Activated naive CD8-positive, alpha-beta T cell treated with anti-CD3 and anti-CD28 coated beads, Interleukin-2, amount 50 U/mL, for 24 hours (primary cell): ENCODE measurements around the gene EVI5.
"Not testable (repeated sequence)": the region's sequence is repeated elsewhere in the genome, so short reads cannot be mapped to it uniquely, and the experiment has no call there.

Source experiments
- ATAC-seq: fragments of 150-1000 bp; cut with Tn5 transposase; one replicate; pipeline ENCODE4 v1.10.0; 2021
- DNase-seq: peaks from one replicate; pipeline ENCODE4 v3.0.0; 2021
- H3K27ac Mint-ChIP-seq: one replicate; pipeline ENCODE4 v1.8.0; 2021; ENCODE audit warnings: mild to moderate bottlenecking, mixed read lengths
- H3K27me3 Mint-ChIP-seq: one replicate; pipeline ENCODE4 v1.8.0; 2021; ENCODE audit warnings: mixed read lengths
- H3K36me3 Mint-ChIP-seq: one replicate; pipeline ENCODE4 v1.8.0; 2021; ENCODE audit warnings: low read depth, mixed read lengths
- H3K4me1 Mint-ChIP-seq: one replicate; pipeline ENCODE4 v1.8.0; 2021; ENCODE audit warnings: mixed read lengths
- H3K4me3 Mint-ChIP-seq: one replicate; pipeline ENCODE4 v1.8.0; 2021; ENCODE audit warnings: mild to moderate bottlenecking, moderate library complexity, mixed read lengths
- H3K9me3 Mint-ChIP-seq: one replicate; pipeline ENCODE4 v1.8.0; 2021; ENCODE audit warnings: mixed read lengths

EVI5 gene

DNA sequence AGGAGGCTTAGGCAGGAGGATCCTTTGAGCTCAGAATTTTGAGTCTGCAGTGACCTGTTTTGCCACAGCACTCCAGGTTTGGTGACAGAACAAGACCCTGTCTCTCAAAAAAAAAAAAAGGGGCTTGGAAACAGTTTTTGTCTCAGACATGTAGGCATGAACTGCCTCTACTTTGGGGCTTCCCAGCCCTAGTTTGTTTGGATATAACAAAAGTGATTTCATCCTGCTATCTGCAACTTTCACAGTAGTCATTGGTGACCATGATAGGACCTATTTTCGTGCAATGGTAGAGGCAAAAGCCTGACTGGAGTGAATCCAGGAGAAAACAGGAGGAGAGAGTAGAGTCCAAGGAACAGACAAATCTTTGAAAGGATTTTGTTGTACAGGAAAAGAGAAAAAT lies 20.3 kb upstream of the EVI5 start:
- Mint-ChIP-seq H3K36me3 (no peaks in the 10 kb centered on the region), H3K4me1 (peaks cover 3% of the 10 kb centered on the region), H3K27me3 (peaks cover 7% of the 10 kb centered on the region), H3K4me3 (no peak overlapping the region), H3K27ac (no peak overlapping the region), H3K9me3 (no peaks in the 10 kb centered on the region)
- DNase-seq (no peak), ATAC-seq (no peak)

DNA sequence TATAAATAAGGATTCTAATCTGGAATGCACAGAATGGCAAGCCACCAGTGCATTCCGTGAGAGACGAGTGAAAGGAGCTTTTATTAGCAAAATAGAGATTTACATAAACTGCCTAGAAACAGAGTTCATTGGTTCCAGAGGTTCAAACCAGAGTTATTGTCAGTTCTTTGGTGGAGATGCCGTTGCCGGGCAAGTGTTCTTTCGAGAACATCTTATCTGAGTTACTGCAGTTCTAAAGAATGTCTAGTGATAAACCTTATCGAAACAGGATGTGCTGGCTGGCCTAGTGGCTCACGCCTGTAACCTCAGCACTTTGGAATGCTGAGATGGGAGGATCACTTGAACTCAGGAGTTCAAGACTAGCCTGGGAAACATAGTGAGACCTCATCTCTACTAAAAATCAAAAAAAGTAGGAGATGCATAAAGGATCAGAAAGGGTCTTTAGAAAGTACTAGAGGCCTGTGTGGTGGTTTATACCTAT lies 19.9 kb upstream of the EVI5 start:
- Mint-ChIP-seq H3K9me3 (no peaks in the 10 kb centered on the region), H3K4me3 (no peak overlapping the region), H3K27ac (no peak overlapping the region), H3K4me1 (peaks cover 3% of the 10 kb centered on the region), H3K27me3 (peaks cover 7% of the 10 kb centered on the region), H3K36me3 (no peaks in the 10 kb centered on the region)
- ATAC-seq (no peak), DNase-seq (no peak)

DNA sequence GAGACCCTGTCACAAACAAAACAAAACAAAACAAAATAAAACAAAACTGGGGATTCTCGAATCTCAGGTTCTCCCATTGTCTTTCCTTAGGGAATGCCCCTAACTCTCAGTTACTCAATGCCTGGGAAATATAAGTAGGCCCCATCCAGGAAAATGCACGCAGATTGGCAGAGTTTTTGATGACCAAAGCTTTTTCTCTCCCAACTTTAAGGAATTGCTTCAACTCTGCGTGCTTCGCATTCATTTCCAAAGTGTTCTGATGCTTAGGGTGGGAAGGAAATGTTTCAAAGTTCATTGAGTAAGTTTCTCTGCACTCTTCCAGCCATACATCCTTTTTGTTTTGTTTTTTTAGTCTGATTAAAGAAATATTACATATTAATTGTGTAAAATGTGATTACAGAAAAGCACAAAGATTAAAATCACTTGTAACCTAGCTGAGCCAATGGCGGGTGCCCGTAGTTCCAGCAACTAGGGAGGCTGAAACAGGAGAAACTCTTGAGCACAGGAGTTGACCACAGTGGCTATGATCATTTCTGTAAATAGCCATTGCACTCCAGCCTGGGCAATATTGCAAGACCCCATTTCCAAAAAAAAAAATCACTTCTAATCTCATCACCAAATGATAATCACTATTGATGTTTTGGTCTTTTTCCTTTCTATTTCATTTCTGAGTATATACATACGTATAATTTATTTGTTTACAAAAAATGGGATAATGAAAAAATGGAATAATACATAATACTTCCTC lies 18.4 kb upstream of the EVI5 start:
- Mint-ChIP-seq H3K4me1 (peaks cover 3% of the 10 kb centered on the region), H3K36me3 (no peaks in the 10 kb centered on the region), H3K4me3 (no peak overlapping the region), H3K27ac (no peak overlapping the region), H3K9me3 (no peaks in the 10 kb centered on the region), H3K27me3 (peaks cover 7% of the 10 kb centered on the region)
- no peak for ATAC-seq
- DNase-seq: no peak

DNA sequence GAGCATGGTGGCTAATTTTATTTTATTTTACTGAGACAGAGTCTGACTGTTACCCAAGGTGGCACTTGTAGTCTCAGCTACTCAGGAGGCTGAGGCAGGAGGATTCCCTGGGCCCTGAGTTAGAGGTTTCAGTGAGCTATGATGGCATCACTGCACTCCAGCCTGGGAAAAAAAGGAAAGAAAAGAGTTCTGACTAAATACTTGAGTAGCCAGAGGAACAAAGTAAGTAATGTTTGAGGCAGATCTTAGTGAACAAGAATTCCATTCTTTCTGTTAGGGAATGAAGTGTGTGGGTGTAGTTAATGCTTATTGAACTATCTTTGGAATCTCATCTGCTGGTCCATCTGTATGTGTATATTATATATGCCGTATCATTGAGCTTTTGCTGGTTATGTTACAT lies 13.1 kb upstream of the EVI5 start:
- H3K4me1 Mint-ChIP-seq: no peaks in the 10 kb centered on the region
- H3K4me3 Mint-ChIP-seq: no peak overlapping the region
- DNase-seq (no peak), ATAC-seq (no peak)
- no peaks in the 10 kb centered on the region for H3K36me3 Mint-ChIP-seq
- peaks cover 26% of the 10 kb centered on the region for H3K27me3 Mint-ChIP-seq
- H3K9me3 Mint-ChIP-seq: no peaks in the 10 kb centered on the region
- H3K27ac Mint-ChIP-seq: no peak overlapping the region

DNA sequence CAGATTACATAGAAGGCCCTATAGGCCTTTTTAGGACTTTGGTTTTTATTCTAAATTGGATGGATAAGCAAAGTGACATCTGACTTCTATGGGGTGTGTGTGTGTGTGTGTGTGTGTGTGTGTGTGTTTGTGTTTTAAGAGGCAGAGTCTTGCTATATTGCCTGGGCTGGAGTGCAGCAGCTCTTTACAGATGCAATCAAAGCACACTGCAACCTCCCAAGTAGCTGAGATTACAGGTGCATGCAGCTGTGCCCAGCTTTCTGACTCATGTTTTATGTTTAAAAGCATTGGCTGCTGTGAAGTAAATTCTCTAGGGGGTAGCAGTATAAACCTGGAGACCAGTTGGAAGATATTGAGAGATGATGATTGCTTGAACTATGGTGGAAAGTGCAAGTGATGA lies 12.4 kb upstream of the EVI5 start:
- no peaks in the 10 kb centered on the region for H3K9me3 Mint-ChIP-seq
- DNase-seq: no peak
- H3K4me3 Mint-ChIP-seq: no peak overlapping the region
- no peak for ATAC-seq
- no peaks in the 10 kb centered on the region for H3K4me1 Mint-ChIP-seq
- peaks cover 31% of the 10 kb centered on the region for H3K27me3 Mint-ChIP-seq
- H3K36me3 Mint-ChIP-seq: no peaks in the 10 kb centered on the region
- H3K27ac Mint-ChIP-seq: no peak overlapping the region

DNA sequence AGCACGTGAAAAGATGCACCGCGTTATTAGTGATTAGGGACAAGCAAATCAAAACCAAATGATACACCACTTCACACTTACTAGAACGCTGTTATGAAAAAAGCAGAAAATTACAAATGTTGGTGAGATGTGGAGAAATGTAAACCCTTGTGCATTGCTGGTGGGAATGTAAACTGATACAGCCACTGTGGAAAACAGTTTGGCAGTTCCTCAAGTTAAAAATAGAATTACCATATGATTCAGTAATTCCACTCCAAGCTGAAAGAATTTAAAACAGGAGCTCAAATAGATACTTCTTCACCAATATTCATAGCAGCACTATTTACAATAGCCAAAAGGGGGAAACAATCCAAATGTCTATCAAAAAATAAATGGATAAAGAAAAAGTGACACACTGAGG lies 10.3 kb upstream of the EVI5 start:
- H3K9me3 Mint-ChIP-seq: no peaks in the 10 kb centered on the region
- ATAC-seq (no peak), DNase-seq (no peak)
- no peak overlapping the region for H3K4me3 Mint-ChIP-seq
- H3K36me3 Mint-ChIP-seq: no peaks in the 10 kb centered on the region
- H3K4me1 Mint-ChIP-seq: no peaks in the 10 kb centered on the region
- peaks cover 44% of the 10 kb centered on the region for H3K27me3 Mint-ChIP-seq
- no peak overlapping the region for H3K27ac Mint-ChIP-seq

DNA sequence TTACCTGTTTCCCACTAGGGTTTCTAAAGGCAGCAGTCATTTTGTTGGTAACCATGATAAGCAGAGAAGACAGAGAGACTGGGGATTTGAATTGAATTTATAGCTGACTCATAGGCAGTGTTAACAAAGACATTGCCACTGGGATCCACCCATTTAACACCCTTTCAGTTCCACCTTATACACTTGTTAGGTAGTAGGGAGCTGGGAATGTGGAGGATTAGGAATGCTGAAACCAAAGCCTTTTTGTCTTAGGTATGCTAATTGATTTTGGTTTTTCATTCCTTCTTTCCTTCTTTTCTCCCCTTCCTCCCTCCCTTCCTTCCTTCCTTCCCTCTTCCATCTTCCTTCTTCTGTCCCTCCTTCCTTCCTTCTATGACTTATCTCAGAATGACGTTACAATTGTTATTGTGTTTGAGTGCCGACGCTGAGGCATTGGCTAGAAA lies 7.5 kb upstream of the EVI5 start:
- no peak for DNase-seq
- Mint-ChIP-seq H3K4me1 (no peaks in the 10 kb centered on the region), H3K9me3 (no peaks in the 10 kb centered on the region), H3K27me3 (peaks cover 60% of the 10 kb centered on the region), H3K36me3 (no peaks in the 10 kb centered on the region), H3K4me3 (no peak overlapping the region), H3K27ac (no peak overlapping the region)
- ATAC-seq: no peak

DNA sequence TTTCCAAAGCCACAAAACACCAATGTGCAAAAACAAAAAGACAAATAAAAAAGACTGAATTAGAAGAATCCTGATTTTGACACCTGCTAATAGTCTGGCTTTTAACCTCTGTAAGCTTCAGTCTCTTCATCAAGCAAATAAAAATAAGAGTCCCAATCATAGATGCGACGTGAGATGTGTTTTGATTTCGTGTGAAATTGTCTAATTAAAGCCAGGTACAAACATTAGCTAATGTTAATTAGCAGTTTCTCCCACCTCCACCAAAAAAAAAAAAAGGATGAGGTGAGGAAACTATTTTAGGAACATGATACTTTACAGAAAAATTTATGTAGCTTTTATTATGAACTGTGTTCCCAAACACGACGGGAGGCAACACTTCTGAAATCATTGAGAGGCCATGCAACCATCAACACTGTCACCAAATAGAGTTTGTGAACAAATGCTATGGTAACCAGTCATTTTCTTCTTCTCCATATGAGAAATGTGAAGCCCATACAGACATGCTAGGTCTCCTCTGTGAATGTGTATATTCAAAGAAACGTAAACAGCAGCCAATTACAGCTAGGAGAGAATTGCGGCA lies 6.7 kb upstream of the EVI5 start:
- no peaks in the 10 kb centered on the region for H3K36me3 Mint-ChIP-seq

DNA sequence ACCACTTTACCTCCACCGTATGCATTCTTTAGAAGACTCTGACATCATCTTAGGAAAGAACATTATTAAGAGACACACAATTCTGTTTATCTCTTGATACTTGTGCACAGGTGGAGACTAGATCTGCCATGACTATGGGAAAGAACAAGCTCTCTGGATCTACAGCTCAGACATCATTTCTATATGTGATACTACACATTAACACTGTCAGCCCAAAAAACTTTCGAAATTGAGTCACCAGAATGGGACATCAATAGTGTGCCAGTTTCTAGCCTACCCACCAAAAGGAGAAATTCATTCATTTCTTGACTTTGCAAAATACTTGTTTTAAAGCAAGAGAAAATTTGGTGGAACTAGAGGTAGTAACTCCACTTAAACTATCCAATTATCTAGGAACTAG lies 6.0 kb upstream of the EVI5 start:
- H3K4me1 Mint-ChIP-seq: peaks cover 1% of the 10 kb centered on the region
- ATAC-seq (no peak), DNase-seq (no peak)
- H3K27me3 Mint-ChIP-seq: peaks cover 70% of the 10 kb centered on the region
- H3K36me3 Mint-ChIP-seq: no peaks in the 10 kb centered on the region
- H3K27ac Mint-ChIP-seq: no peak overlapping the region
- H3K4me3 Mint-ChIP-seq: no peak overlapping the region
- H3K9me3 Mint-ChIP-seq: no peaks in the 10 kb centered on the region

More for the DNA sequence above, 6.7 kb upstream of the EVI5 start:
- no peaks in the 10 kb centered on the region for H3K4me1 Mint-ChIP-seq
- no peak overlapping the region for H3K4me3 Mint-ChIP-seq
- DNase-seq (no peak), ATAC-seq (no peak)
- H3K27ac Mint-ChIP-seq: no peak overlapping the region
- H3K27me3 Mint-ChIP-seq: peaks cover 66% of the 10 kb centered on the region
- no peaks in the 10 kb centered on the region for H3K9me3 Mint-ChIP-seq

DNA sequence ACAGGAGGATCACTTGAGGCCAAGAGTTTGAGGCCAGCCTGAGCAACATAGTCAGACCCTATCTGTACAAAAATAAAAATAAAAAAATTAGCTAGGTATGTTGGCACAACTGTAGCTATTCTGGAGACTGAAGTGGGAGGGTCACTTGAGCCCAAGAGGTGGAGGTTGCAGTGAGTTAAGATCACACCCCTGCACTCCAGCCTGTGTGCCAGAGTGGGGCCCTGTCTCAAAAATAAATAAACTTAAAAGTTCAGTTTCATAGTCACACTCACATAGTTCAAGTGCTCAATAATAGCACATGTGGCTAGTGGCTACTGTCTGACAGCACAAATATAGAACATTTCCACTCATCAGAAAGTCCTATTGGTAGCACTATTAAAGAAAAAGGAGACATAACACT lies 5.2 kb upstream of the EVI5 start:
- H3K27ac Mint-ChIP-seq: no peak overlapping the region
- H3K36me3 Mint-ChIP-seq: no peaks in the 10 kb centered on the region
- DNase-seq (no peak), ATAC-seq (no peak)
- H3K27me3 Mint-ChIP-seq: peaks cover 73% of the 10 kb centered on the region
- H3K4me3 Mint-ChIP-seq: no peak overlapping the region
- no peaks in the 10 kb centered on the region for H3K9me3 Mint-ChIP-seq
- peaks cover 6% of the 10 kb centered on the region for H3K4me1 Mint-ChIP-seq

DNA sequence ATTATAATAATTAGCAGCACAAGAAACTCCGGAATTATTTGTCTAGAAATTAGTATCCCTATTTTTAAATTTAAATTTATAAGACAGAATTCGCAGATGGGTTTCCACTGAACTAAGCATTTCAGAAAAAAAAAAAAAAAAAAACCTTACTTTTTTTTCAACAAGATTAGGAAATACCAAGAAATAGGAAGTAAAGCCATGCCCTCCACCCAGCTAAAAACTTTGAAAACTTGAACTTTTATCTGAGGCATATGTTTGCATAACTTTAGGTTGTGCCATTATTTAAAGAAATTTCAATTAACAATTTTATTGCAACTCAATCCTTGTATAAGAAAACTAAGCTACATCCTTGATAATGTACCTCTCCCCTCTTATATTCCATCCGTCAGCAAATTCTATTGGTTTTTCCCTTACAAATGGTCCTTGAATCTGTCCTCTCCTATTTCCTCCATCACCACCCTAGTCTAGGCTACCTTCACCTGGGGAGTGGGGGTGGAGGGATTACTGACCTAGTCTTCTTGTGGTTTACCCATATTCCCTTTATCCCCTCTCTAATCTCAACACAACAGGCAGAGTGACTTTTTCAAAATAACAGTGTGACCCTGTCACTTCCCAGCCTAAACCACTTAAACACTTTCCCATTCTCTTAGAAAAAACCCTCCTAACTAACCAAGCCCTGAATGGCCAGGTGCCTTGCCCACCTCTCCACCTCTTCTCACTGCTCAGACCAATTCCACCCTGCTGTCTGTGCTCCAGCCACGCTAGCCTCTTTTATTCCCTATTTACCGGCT lies 1.4 kb upstream of the EVI5 start:
- Mint-ChIP-seq H3K27me3 (peaks cover 70% of the 10 kb centered on the region), H3K36me3 (peaks cover 3% of the 10 kb centered on the region), H3K4me1 (peaks cover 19% of the 10 kb centered on the region), H3K9me3 (no peaks in the 10 kb centered on the region), H3K27ac (no peak overlapping the region), H3K4me3 (no peak overlapping the region)
- ATAC-seq: no peak
- no peak for DNase-seq

DNA sequence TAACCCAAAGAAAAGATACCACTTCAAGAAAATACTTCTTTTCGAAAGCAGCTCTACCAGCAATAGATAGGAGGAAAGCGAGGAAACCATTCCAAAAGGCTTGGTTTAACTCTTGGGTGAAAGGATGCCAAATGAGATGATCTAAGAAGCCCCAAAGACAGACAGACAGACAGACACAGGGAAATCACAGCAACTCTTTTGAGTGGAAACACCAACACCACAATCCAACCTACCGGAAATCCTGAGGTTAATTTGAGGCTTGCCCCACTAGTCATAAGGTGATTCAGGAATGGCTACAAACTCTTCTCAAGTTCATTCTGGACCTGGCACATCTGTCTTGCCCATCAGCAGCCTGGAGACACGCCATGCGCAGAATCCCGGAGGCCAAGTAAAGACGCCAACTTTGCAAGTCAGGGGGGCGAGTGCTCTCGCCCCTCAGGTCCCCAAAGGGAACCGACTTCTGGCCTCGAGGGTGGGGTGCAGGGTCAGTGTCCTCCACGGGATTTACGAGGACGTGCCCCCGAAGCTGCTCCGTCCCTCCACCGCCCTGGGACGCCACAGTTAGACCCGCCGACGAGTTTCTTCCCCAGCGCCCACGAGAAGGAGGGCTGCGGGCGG lies 778 bp downstream of the EVI5 start:
- ATAC-seq (peak; percentile 58), DNase-seq (peak; percentile 39)
- H3K9me3 Mint-ChIP-seq: no peaks in the 10 kb centered on the region
- H3K27me3 Mint-ChIP-seq: peaks cover 70% of the 10 kb centered on the region
- peak overlapping the region; percentile 74 for H3K4me3 Mint-ChIP-seq
- peak overlapping the region; percentile 81 for H3K27ac Mint-ChIP-seq
- peaks cover 3% of the 10 kb centered on the region for H3K36me3 Mint-ChIP-seq
- peaks cover 19% of the 10 kb centered on the region for H3K4me1 Mint-ChIP-seq

DNA sequence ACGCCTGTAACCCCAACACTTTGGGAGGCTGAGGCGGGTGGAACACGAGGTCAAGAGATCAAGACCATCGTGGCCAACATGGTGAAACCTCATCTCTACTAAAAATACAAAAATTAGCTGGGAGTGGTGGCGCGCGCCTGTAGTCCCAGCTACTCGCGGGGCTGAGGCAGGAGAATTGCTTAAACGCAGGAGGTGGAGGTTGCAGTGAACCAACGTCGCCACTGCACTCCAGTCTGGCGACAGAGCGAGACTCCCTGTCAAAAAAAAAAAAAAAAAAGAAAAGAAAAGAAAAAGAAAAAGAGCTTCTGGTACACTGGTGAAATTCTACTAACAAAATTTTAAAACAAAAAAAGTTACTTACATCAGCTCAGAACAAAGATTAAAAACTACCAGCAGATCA lies 1.4 kb downstream of the EVI5 start:
- DNase-seq, H3K36me3 Mint-ChIP-seq, H3K9me3 Mint-ChIP-seq, ATAC-seq: not testable (repeated sequence)
- Mint-ChIP-seq H3K4me1 (peaks cover 19% of the 10 kb centered on the region), H3K27me3 (peaks cover 71% of the 10 kb centered on the region), H3K27ac (peak overlapping the region; percentile 81), H3K4me3 (peak overlapping the region; percentile 74)

DNA sequence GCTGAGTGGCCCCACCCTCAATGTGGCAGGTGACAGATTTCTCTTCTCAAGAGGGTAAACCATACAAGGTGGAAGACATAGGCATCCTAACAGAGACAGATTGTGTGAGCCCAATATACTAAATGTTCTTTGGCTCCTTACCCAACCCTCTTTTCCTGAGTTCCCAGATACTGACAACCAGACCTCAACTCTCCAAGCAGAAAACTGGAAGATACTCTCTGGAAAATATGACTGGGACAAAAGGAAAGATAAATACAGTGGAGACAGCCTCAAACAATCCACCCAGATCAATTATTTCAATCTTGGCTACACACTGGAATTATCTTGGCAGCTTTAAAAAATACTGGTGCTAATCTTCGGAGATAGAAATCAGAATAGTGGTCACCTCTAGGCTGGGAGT lies 6.5 kb downstream of the EVI5 start:
- DNase-seq (no peak), ATAC-seq (no peak)
- H3K4me1 Mint-ChIP-seq: peaks cover 4% of the 10 kb centered on the region
- no peak overlapping the region for H3K4me3 Mint-ChIP-seq
- no peaks in the 10 kb centered on the region for H3K9me3 Mint-ChIP-seq
- H3K27me3 Mint-ChIP-seq: peaks cover 62% of the 10 kb centered on the region
- no peak overlapping the region for H3K27ac Mint-ChIP-seq
- no peaks in the 10 kb centered on the region for H3K36me3 Mint-ChIP-seq
